Prostate gland (tissue), 2 donors: Measurements from ENCODE around the gene AAMDC.

Experiments used
- CTCF ChIP-seq, 4 experiments: fragments of 200-600 bp in 2 of 4; fragments of 450-650 bp in 2 of 4; sonication (generic) in 2 of 4; IDR thresholded peaks; 1 replicate in 3 of 4; 2 replicates in 1 of 4; pipeline ENCODE4 v1.5.1; 2016 to 2019; ENCODE audit warnings: antibody characterized with exemption in 4 of 4, mild to moderate bottlenecking in 2 of 4, moderate library complexity in 2 of 4
- POLR2A ChIP-seq: fragments of 450-650 bp; IDR thresholded peaks from one replicate; pipeline ENCODE4 v1.6.1; 2016; ENCODE audit warnings: antibody characterized with exemption, mild to moderate bottlenecking

- no peak for TF ChIP-seq POLR2A
- no peak for TF ChIP-seq CTCF (IDR thresholded peaks at IDR 0.05)
These were observed 42.8 kb upstream of the AAMDC start for GRCh38 chr11:77778118-77778517.
